Neural crest cell (in vitro differentiated cells): Measurements from ENCODE around the gene CUZD1. TPM values are rescaled to one million over a fixed set of nuclear protein-coding genes. Genes with fewer than 3 reads are reported as not detected.
"Not testable (repeated sequence)": the region's sequence is repeated elsewhere in the genome, so short reads cannot be mapped to it uniquely, and the experiment has no call there.

Source experiments
- DNase-seq: peaks from one replicate; pipeline ENCODE4 v3.0.0; 2021; ENCODE audit warnings: low read depth, mixed read lengths, low spot score
- H3K27ac Mint-ChIP-seq: one replicate; pipeline ENCODE4 v1.8.0; 2021; ENCODE audit warnings: mild to moderate bottlenecking, mixed read lengths; ENCODE audit not compliant: unreplicated experiment
- H3K27me3 Mint-ChIP-seq: 2 replicates; pipeline ENCODE4 v1.8.0; 2021; ENCODE audit warnings: low read depth, mild to moderate bottlenecking, mixed read lengths
- H3K36me3 Mint-ChIP-seq: 2 replicates; pipeline ENCODE4 v1.8.0; 2021; ENCODE audit warnings: low read depth, mild to moderate bottlenecking, mixed read lengths
- H3K4me1 Mint-ChIP-seq: 2 replicates; pipeline ENCODE4 v1.8.0; 2021; ENCODE audit warnings: mixed read lengths
- H3K4me3 Mint-ChIP-seq: one replicate; pipeline ENCODE4 v1.8.0; 2021; ENCODE audit warnings: mild to moderate bottlenecking, mixed read lengths
- H3K9me3 Mint-ChIP-seq: 2 replicates; pipeline ENCODE4 v1.8.0; 2021; ENCODE audit warnings: mixed read lengths
- total RNA-seq: library from RNA; stranded (reverse); gene quantifications from 2 replicates; pipeline ENCODE4 v1.2.1, GENCODE V29; 2021
- TF ChIP-seq, protein P1 (sequence below): fragments of 200-600 bp; sonication (generic); conservative IDR thresholded peaks from 2 replicates; pipeline ENCODE4 v1.5.0; 2021; ENCODE audit warnings: antibody characterized with exemption, mild to moderate bottlenecking

CUZD1 gene
- total RNA-seq, 1 donor from 2014 or later = not detected

- not testable (repeated sequence) for H3K36me3 Mint-ChIP-seq
These were observed 21.3 kb upstream of the CUZD1 start for GRCh38 chr10:122866757-122867482.

GRCh38 chr10:122864901-122865300 lies 19.2 kb upstream of the CUZD1 start:
- TF ChIP-seq, protein P1, sequence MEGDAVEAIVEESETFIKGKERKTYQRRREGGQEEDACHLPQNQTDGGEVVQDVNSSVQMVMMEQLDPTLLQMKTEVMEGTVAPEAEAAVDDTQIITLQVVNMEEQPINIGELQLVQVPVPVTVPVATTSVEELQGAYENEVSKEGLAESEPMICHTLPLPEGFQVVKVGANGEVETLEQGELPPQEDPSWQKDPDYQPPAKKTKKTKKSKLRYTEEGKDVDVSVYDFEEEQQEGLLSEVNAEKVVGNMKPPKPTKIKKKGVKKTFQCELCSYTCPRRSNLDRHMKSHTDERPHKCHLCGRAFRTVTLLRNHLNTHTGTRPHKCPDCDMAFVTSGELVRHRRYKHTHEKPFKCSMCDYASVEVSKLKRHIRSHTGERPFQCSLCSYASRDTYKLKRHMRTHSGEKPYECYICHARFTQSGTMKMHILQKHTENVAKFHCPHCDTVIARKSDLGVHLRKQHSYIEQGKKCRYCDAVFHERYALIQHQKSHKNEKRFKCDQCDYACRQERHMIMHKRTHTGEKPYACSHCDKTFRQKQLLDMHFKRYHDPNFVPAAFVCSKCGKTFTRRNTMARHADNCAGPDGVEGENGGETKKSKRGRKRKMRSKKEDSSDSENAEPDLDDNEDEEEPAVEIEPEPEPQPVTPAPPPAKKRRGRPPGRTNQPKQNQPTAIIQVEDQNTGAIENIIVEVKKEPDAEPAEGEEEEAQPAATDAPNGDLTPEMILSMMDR = no peak
- no peak overlapping the region for H3K4me3 Mint-ChIP-seq
- DNase-seq = no peak
- H3K27ac Mint-ChIP-seq = no peak overlapping the region
- peaks cover 6% of the 10 kb centered on the region for H3K9me3 Mint-ChIP-seq
- no peaks in the 10 kb centered on the region for H3K36me3 Mint-ChIP-seq
- H3K4me1 Mint-ChIP-seq = no peaks in the 10 kb centered on the region
- H3K27me3 Mint-ChIP-seq = peaks cover 16% of the 10 kb centered on the region

More at GRCh38 chr10:122866757-122867482, 21.3 kb upstream of the CUZD1 start:
- H3K4me3 Mint-ChIP-seq, H3K27ac Mint-ChIP-seq, H3K4me1 Mint-ChIP-seq, DNase-seq: not testable (repeated sequence)
- Mint-ChIP-seq H3K9me3 (peaks cover 10% of the 10 kb centered on the region), H3K27me3 (peaks cover 13% of the 10 kb centered on the region)

DNA sequence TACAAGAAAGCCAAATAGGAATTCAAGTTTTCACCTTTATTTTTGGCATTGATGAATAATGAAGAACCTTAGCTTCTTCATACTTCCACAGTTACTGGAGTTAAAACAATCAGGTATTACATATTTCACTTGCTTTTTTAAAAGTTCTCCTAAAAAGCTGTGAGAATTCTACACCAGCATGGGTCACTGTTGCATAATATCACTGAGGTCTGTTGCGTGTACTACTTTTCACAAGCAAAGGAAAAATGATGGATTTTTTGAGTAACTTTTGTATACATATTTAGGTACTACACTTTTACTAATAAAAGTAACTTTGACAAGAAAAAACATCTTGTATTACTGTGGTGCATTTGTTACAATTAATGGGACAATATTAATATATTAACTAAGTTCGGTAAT lies 18.5 kb upstream of the CUZD1 start:
- H3K9me3 Mint-ChIP-seq = peaks cover 5% of the 10 kb centered on the region
- H3K4me1 Mint-ChIP-seq = no peaks in the 10 kb centered on the region
- peaks cover 16% of the 10 kb centered on the region for H3K27me3 Mint-ChIP-seq
- TF ChIP-seq, protein P1 = no peak
- H3K27ac Mint-ChIP-seq = no peak overlapping the region
- no peak overlapping the region for H3K4me3 Mint-ChIP-seq
- no peak for DNase-seq
- H3K36me3 Mint-ChIP-seq = no peaks in the 10 kb centered on the region

DNA sequence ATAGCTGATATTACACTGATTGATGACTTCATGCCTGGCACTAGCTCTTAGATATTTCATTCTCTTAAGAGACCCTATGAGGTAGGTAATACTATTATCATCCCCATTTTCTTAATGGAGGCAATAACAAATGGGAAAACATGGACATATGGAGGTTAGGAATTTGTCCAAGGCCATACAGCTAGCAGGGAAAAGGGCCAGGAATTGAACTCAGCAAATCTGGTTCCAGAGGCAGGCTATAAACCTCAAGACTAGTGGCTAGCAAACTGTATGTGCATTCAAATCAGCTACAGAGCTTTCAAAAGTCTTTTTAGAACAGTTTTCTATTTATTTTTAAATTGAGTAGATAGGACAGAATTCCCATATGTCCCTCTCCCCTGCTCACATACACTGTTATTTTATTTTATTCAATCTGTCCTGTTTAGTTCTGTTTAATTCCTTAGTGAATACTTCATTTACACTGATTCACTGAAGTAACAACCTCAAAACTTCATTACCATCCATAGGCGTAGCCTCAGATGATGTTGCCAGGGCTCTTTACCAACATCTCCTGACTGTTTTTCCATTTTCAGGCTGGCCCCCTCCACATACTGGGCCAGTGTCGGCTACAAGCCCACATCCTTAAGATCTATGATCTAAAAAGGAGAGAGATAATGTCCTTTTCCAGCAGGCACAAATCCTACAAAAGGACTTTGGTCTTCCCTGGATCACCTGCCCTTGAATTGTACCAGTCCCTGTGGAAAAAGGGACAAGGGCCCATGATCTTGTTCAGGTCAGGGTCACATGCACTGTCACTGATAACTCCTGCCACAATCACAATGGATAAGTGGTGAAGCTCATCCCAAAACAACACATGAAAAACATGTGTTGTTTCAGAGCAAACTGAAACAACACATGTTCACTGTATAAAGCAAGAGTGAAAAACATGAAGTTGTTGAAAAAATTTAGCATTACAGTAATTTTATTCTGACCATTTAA lies 17.8 kb upstream of the CUZD1 start:
- H3K27me3 Mint-ChIP-seq = peaks cover 16% of the 10 kb centered on the region
- TF ChIP-seq, protein P1 = no peak
- peaks cover 5% of the 10 kb centered on the region for H3K9me3 Mint-ChIP-seq
- no peak for DNase-seq
- no peaks in the 10 kb centered on the region for H3K36me3 Mint-ChIP-seq
- no peaks in the 10 kb centered on the region for H3K4me1 Mint-ChIP-seq
- H3K4me3 Mint-ChIP-seq = no peak overlapping the region
- H3K27ac Mint-ChIP-seq = no peak overlapping the region

GRCh38 chr10:122861711-122862161 lies 16.1 kb upstream of the CUZD1 start:
- peaks cover 2% of the 10 kb centered on the region for H3K9me3 Mint-ChIP-seq
- no peak overlapping the region for H3K27ac Mint-ChIP-seq
- H3K36me3 Mint-ChIP-seq = no peaks in the 10 kb centered on the region
- H3K4me1 Mint-ChIP-seq = no peaks in the 10 kb centered on the region
- TF ChIP-seq, protein P1 = no peak
- H3K27me3 Mint-ChIP-seq = peaks cover 16% of the 10 kb centered on the region
- no peak overlapping the region for H3K4me3 Mint-ChIP-seq
- DNase-seq = no peak
